IPS-20b (cell line): ENCODE measurements around the gene PPFIBP1.

ENCODE experiments used
- H3K27ac ChIP-seq: one replicate; pipeline ENCODE4 v1.5.1; 2013; ENCODE audit warnings: low read length
- H3K27me3 ChIP-seq: 2 replicates; pipeline ENCODE4 v1.6.1; 2013; ENCODE audit warnings: mild to moderate bottlenecking, low read length, inconsistent platforms; ENCODE audit not compliant: insufficient read depth
- H3K36me3 ChIP-seq: 2 replicates; pipeline ENCODE4 v1.6.1; 2013; ENCODE audit warnings: low read depth, mild to moderate bottlenecking, inconsistent platforms, low read length, moderate library complexity; ENCODE audit not compliant: insufficient read depth
- H3K4me1 ChIP-seq: 2 replicates; pipeline ENCODE4 v1.6.1; 2013; ENCODE audit warnings: mild to moderate bottlenecking, control low read depth, inconsistent platforms, low read length, moderate library complexity; ENCODE audit not compliant: insufficient read depth
- H3K4me3 ChIP-seq: 2 replicates; pipeline ENCODE4 v1.5.1; 2013; ENCODE audit warnings: mild to moderate bottlenecking, low read length, inconsistent platforms
- H3K9ac ChIP-seq: 2 replicates; pipeline ENCODE4 v1.6.1; 2013; ENCODE audit warnings: low read depth, mild to moderate bottlenecking, inconsistent platforms, low read length, moderate library complexity
- H3K9me3 ChIP-seq: 2 replicates; pipeline ENCODE4 v1.6.1; 2013; ENCODE audit warnings: mild to moderate bottlenecking, low read depth, low read length, inconsistent platforms; ENCODE audit not compliant: insufficient read depth

The PPFIBP1 gene

DNA sequence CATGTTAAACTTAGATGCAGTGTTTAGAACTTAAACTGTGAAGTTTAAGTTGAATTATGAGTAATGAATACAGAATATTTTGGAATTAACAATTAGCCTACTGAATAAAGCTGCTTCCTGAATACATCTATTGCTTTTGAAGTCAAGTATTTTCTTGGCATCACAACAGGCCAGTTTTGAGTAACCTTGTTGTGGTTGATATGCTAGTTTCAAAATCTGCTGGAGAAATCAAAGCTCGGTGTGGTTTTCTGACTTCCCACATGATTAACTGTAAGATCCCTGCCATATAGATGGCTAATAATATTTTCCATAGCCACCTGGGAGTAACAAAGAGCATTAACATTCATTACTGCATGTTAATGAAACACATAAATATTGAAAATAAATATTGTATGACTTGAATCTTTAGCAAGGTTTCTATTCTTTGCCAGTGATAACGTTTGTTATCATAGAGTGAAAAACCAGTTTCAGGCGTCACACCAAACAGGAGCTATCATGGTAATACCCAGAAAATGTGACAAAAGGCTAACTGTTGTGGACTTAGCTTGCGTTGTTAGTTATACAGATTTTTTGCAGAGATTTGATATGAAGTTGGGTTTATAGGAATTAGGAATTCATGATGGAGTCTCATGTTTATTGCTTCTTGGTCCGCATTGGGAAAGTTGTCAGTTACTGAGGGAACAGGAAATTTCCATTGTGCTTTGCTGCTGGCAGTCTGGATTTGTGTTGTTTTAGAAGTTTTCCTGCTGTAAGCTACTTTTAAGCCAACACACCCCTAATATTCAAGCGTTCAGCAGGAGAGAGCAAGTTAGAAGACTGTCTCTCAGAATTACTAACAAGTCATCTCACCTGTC, 32.1 kb downstream of the PPFIBP1 start:
- no peak overlapping the region for H3K4me3 ChIP-seq
- no peak overlapping the region for H3K9ac ChIP-seq
- H3K4me1 ChIP-seq, result peaks cover 14% of the 10 kb centered on the region; the same call in 1 of the 2 replicates
- H3K27ac ChIP-seq, result no peak overlapping the region
- H3K36me3 ChIP-seq, result no peaks in the 10 kb centered on the region
- H3K9me3 ChIP-seq, result no peaks in the 10 kb centered on the region
- no peaks in the 10 kb centered on the region for H3K27me3 ChIP-seq

DNA sequence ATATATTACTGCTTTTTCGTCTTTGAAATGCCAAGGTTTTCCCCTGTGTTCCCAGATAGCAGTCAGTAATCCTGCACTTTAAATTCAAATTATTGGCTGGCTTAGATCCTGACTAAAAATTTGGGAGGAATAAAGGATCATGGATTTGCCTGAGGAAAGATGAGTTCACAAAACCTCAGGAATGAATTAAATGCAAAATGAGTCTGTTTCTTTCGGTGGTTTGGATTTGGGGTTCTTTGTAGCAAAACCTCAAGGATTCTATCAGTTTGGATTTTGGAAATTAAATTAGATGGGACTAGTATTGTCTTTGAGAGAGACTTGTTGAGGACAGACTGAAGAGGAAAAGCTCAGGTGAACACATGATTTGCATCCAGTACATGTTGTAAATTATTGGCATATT, 36.1 kb downstream of the PPFIBP1 start:
- Histone ChIP-seq H3K36me3 (no peaks in the 10 kb centered on the region), H3K9ac (no peak overlapping the region), H3K27ac (no peak overlapping the region), H3K27me3 (no peaks in the 10 kb centered on the region), H3K4me1 (peaks cover 12% of the 10 kb centered on the region; the same call in 1 of the 2 replicates), H3K9me3 (no peaks in the 10 kb centered on the region), H3K4me3 (no peak overlapping the region)

DNA sequence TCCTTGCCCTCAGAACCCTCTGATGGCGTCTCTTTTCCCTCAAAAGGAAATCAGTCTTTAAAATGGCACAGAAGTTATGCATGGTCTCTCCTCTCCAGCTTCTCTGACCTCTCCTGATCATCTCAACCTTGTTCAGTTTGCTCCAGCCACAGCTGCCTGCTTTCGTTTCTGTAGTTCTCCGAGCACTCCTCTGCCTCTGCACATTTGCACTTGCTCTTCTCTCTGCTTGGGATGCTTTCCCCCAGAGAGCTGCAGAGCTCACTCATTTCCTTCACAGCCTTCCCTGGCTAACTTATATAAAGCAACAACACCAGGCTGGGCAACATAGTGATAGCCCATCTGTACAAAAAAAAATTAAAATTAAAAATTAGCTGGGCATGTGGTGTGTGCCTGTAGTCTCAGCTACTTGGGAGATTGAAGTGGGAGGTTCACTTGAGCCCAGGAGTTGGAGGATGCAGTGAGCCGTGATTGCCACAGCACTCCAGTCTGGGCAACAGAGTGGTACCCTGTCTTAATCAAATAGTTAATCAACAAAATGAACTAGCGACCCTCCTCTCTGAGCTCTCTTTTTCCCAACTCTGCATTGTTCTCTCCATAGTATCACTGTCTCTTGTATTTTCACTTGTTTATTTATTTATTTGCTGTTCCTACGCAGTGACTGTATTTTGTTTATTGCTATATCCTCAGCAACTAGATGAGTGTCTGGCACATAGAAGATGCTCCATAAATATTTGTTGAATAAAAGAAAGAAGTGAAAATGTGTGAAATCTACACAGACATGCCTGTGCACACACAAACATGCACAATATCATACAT, 37.7 kb downstream of the PPFIBP1 start:
- Histone ChIP-seq H3K9ac (no peak overlapping the region), H3K36me3 (no peaks in the 10 kb centered on the region), H3K4me1 (0 out of 2 replicates have a peak, but pooled peaks cover 6% of the 10 kb centered on the region), H3K9me3 (no peaks in the 10 kb centered on the region), H3K4me3 (no peak overlapping the region), H3K27me3 (no peaks in the 10 kb centered on the region), H3K27ac (no peak overlapping the region)

DNA sequence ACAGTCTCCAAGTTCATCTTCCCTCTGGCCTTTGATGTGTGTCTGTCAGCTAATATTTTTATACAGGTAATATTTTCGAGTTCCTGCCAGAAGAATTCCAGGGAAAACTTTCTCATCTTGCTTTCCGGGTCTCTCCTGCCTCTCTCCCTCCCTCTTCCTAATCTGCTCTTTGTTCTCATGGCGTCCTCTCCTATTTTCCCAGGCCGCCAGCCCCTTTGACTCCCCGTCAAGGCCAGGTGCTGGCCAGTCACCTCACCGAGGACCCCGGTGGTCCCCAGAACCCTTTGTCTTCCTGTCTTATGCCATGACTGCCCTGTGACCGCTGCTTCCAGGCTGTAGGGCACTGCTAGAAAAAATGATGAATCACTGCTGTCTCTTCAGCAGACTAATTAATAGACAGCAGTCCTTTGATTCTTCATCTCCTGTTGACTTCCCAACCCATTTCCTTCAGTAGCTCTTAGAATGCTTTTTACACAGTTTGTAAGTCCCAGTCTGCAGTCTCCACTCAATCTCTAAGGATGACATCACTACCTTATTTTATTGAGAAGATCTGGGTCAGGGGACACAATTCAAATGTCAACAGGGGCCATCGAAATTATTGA, 40.7 kb downstream of the PPFIBP1 start:
- H3K4me3 ChIP-seq, result no peak overlapping the region
- no peaks in the 10 kb centered on the region for H3K27me3 ChIP-seq
- H3K4me1 ChIP-seq, result 0 out of 2 replicates have a peak, but pooled peaks cover 3% of the 10 kb centered on the region
- H3K9ac ChIP-seq, result no peak overlapping the region
- no peaks in the 10 kb centered on the region for H3K36me3 ChIP-seq
- H3K9me3 ChIP-seq, result no peaks in the 10 kb centered on the region
- H3K27ac ChIP-seq, result no peak overlapping the region

DNA sequence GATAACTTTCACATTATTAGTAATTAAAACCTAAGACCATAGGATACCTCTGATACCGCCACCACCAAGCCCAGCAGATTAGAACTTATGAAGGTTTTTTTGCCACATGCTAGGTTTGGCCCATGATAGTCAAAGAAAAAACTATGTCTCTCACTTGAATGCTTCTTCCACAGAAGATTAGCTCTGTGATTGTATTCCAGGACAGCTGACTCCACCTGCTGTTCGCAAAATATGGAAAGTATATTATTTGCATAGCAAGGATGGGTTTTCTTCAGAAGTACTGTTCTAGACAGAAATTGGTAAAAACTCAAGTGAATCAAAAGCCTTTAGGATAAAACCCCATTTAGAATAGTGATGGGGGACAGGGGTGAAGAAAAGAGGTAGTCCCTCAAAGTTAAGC, 42.2 kb downstream of the PPFIBP1 start:
- Histone ChIP-seq H3K9ac (no peak overlapping the region), H3K4me3 (no peak overlapping the region), H3K9me3 (no peaks in the 10 kb centered on the region), H3K27me3 (no peaks in the 10 kb centered on the region), H3K36me3 (no peaks in the 10 kb centered on the region), H3K27ac (no peak overlapping the region), H3K4me1 (no peaks in the 10 kb centered on the region)

DNA sequence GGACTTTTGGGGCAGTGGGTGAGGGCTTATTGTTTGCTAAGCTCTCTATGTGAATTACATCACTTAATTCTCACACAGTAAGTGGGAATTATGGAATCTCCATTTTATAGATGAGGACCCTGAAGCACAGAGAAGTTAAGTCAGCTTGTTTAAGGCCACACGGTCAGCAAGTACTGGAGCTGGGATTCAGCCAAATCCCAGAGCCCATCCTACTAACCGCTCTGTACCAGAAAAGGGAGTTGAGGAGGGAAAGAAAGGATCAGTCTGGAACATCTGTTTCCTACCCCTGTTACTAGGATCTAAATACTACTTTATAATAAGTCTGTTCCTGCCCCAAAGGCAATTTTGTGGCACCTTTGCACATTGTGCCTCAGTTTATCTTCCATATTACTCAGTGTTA, 42.6 kb downstream of the PPFIBP1 start:
- Histone ChIP-seq H3K27me3 (no peaks in the 10 kb centered on the region), H3K9me3 (no peaks in the 10 kb centered on the region), H3K27ac (no peak overlapping the region)

DNA sequence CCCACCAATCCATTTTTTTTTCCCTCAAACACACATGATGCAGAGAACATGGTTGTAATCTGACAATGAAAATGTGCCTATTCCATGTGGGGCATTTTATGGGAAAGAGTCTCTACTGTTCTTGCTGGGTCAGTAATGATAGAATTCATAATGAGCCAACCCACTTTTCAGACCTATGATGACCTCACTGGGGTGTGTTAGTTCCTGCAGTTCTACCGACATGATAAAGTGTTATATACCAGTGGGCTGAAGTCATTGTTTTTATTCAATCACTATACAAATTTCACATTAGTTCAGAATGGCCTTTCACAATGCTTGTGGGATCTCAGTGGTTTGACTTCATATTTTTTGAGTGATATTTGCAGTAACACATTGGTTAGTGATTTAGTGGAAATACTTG, 47.5 kb downstream of the PPFIBP1 start:
- no peak overlapping the region for H3K4me3 ChIP-seq
- no peaks in the 10 kb centered on the region for H3K36me3 ChIP-seq
- H3K27ac ChIP-seq, result no peak overlapping the region
- no peaks in the 10 kb centered on the region for H3K9me3 ChIP-seq
- H3K4me1 ChIP-seq, result no peaks in the 10 kb centered on the region
- no peaks in the 10 kb centered on the region for H3K27me3 ChIP-seq
- H3K9ac ChIP-seq, result no peak overlapping the region

More for the DNA sequence above, 42.6 kb downstream of the PPFIBP1 start:
- Histone ChIP-seq H3K36me3 (no peaks in the 10 kb centered on the region), H3K9ac (no peak overlapping the region), H3K4me1 (no peaks in the 10 kb centered on the region), H3K4me3 (no peak overlapping the region)

DNA sequence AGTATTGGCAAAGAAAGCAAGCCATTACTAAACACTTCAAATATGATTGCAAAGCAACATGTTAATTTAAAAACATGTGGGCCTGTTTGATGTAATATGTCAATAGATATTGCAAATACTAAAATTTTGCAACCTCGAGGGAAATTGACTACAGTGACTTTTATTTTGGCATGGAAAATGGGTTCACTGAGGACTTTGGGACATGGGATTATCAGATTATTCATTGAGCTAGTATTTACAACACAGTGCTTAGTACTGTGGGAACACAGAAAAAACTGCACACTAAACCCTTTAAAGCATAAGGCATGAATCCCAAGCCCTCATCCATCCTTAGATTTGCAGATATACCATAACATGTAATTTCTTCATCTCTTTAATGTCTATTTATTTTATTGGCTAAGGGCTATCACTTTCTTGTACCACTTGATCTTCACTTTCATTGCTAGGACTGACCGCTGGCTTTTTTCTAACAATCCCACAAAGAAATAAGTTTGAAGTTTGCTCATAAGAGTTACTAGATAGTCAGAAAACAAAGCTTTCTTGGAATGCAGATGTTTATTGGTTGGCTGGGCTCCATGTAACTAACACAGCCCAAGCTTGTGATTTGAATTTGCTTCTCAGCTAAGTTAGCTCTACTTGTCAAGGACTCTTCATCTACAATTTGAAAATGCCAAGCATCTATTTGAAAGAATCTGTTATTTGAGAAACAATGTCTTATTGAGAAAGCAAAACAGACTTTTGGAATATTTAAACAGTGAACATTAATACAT, 48.7 kb downstream of the PPFIBP1 start:
- Histone ChIP-seq H3K9ac (no peak overlapping the region), H3K27me3 (no peaks in the 10 kb centered on the region), H3K9me3 (no peaks in the 10 kb centered on the region), H3K27ac (no peak overlapping the region), H3K4me3 (no peak overlapping the region), H3K4me1 (no peaks in the 10 kb centered on the region), H3K36me3 (no peaks in the 10 kb centered on the region)

DNA sequence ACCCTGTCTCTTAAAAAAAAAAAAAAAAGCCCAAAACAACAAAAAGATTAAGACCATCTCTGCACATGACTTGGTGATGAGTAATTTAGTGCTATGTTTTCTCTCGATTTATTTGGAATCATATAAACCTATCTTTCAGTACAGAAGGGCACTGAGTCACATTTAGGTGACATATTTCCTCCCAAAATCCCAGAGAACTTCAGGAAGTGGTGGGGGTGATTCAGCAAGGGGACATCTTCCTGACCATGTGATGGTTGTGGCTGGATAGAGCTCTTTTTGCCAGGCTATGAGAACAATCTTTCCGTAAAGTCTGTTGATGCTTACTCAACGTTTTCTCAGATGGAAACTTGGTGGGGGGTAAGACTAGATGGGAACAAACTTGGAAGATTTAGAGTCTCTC, 50.0 kb downstream of the PPFIBP1 start:
- Histone ChIP-seq H3K36me3 (peaks cover 3% of the 10 kb centered on the region; the same call in 1 of the 2 replicates), H3K27me3 (no peaks in the 10 kb centered on the region), H3K4me1 (no peaks in the 10 kb centered on the region), H3K9me3 (no peaks in the 10 kb centered on the region), H3K9ac (no peak overlapping the region), H3K27ac (no peak overlapping the region), H3K4me3 (no peak overlapping the region)

DNA sequence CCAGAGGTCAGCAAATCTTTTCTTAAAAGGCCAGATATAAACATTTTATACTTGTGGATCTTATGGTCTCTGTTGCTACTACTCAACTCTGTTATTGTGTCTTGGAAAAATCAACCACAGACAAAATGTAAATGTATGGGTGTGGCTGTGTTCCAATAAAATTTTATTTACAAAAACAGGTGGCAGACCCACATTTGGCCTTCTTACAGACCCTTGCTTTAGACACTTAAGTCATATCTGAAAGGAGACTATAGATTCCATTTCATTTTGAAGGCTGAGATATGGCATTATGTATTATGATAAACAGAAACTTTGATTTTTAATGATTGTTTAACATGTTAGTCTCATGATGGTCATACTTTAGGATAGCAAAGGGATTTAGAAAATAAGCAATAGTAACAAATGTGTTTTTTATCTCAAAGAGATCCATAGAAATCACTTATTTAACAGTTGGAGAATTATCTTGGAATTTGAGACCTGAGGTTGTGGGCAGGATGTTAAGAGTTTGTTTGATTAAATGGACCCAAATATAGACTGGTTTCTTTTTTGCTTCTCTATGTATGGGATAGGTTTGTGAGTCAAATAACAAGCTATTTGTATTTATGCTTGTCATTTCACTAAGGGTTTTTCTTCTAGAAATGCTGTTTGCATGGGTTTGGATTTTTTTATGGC, 51.2 kb downstream of the PPFIBP1 start:
- Histone ChIP-seq H3K36me3 (peaks cover 7% of the 10 kb centered on the region; the same call in 1 of the 2 replicates), H3K9me3 (no peaks in the 10 kb centered on the region), H3K9ac (no peak overlapping the region), H3K4me3 (no peak overlapping the region), H3K27ac (no peak overlapping the region), H3K27me3 (no peaks in the 10 kb centered on the region), H3K4me1 (no peaks in the 10 kb centered on the region)

DNA sequence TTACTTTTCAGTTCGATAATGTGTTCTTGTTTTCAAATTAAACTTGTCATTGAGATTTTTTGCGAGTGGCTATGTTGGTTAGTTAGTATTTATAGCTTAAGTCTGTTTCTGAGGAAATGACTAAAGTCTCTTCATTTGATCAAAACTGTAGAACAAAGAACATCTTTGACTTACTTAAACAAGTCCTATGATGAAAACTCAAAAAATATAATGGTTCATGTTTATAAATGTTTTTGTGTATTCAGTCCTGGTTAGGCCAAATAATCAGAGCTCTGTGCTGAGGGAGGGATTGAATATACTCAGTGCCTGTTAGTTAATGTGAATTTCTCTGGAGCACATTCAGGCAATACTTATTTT, 51.7 kb downstream of the PPFIBP1 start:
- Histone ChIP-seq H3K27me3 (no peaks in the 10 kb centered on the region), H3K4me3 (no peak overlapping the region), H3K9ac (no peak overlapping the region), H3K27ac (no peak overlapping the region), H3K36me3 (peaks cover 7% of the 10 kb centered on the region; the same call in 1 of the 2 replicates), H3K9me3 (no peaks in the 10 kb centered on the region), H3K4me1 (no peaks in the 10 kb centered on the region)
